ENCODE data around the gene KIF3A. TPM values are rescaled to one million over a fixed set of nuclear protein-coding genes. Genes with fewer than 3 reads are reported as not detected.

KIF3A gene
- 1.1 TPM for total RNA-seq

- DNase-seq (ENCODE audit: low read depth in 2 of 3, low spot score in 2 of 3), result peak; percentile 89 to 95 (median 94)
These were observed at the start of gene KIF3A for GRCh38 chr5:132736853-132737833. KIF3A (minus strand) TSS chr5:132737546; CDS start chr5:132737419, 127 bp downstream.

GRCh38 chr5:132787076-132787475 is 49.7 kb upstream of the KIF3A start:
- no peak for DNase-seq (ENCODE audit: low read depth in 2 of 3, low spot score in 2 of 3)

- no peak for DNase-seq (ENCODE audit: low read depth in 2 of 3, low spot score in 2 of 3)
These were observed 48.5 kb upstream of the KIF3A start for GRCh38 chr5:132785864-132786263.

- DNase-seq (ENCODE audit: low read depth in 2 of 3, low spot score in 2 of 3), result no peak
These were observed 48.0 kb upstream of the KIF3A start for GRCh38 chr5:132785365-132785764.

- peak in 2 of 3 donors; percentile 46 to 51 for DNase-seq (ENCODE audit: low read depth in 2 of 3, low spot score in 2 of 3)
These were observed 44.8 kb upstream of the KIF3A start for GRCh38 chr5:132782101-132782500.

- no peak for DNase-seq (ENCODE audit: low read depth in 2 of 3, low spot score in 2 of 3)
These were observed 43.7 kb upstream of the KIF3A start for GRCh38 chr5:132781029-132781428.

- no peak for DNase-seq (ENCODE audit: low read depth in 2 of 3, low spot score in 2 of 3)
These were observed 43.2 kb upstream of the KIF3A start for GRCh38 chr5:132780577-132780976.

GRCh38 chr5:132779961-132780360 is 42.6 kb upstream of the KIF3A start:
- no peak for DNase-seq (ENCODE audit: low read depth in 2 of 3, low spot score in 2 of 3)

- no peak for DNase-seq (ENCODE audit: low read depth in 2 of 3, low spot score in 2 of 3)
These were observed 41.5 kb upstream of the KIF3A start for GRCh38 chr5:132778856-132779255.

GRCh38 chr5:132778129-132778528 is 40.8 kb upstream of the KIF3A start:
- DNase-seq (ENCODE audit: low read depth in 2 of 3, low spot score in 2 of 3), result no peak

GRCh38 chr5:132777209-132778069 is 40.1 kb upstream of the KIF3A start, which contains the start of gene SEPTIN8:
SEPTIN8 (minus strand) TSS chr5:132777239; CDS start chr5:132777137, 102 bp downstream.
- DNase-seq (ENCODE audit: low read depth in 2 of 3, low spot score in 2 of 3), result peak in 1 of 3 donors; percentile 21

- peak in 1 of 3 donors; percentile 18 for DNase-seq (ENCODE audit: low read depth in 2 of 3, low spot score in 2 of 3)
These were observed 39.5 kb upstream of the KIF3A start for GRCh38 chr5:132776938-132777208.

GRCh38 chr5:132776131-132776937 is 39.0 kb upstream of the KIF3A start:
- peak in 1 of 3 donors; percentile 21 for DNase-seq (ENCODE audit: low read depth in 2 of 3, low spot score in 2 of 3)

- DNase-seq (ENCODE audit: low read depth in 2 of 3, low spot score in 2 of 3), result no peak
These were observed 38.2 kb upstream of the KIF3A start for GRCh38 chr5:132775476-132775961.

GRCh38 chr5:132774896-132775295 is 37.5 kb upstream of the KIF3A start:
- DNase-seq (ENCODE audit: low read depth in 2 of 3, low spot score in 2 of 3), result no peak

- DNase-seq (ENCODE audit: low read depth in 2 of 3, low spot score in 2 of 3), result no peak
These were observed 37.1 kb upstream of the KIF3A start for GRCh38 chr5:132774406-132774805.

- no peak for DNase-seq (ENCODE audit: low read depth in 2 of 3, low spot score in 2 of 3)
These were observed 36.4 kb upstream of the KIF3A start for GRCh38 chr5:132773601-132774355.

GRCh38 chr5:132773114-132773513 is 35.8 kb upstream of the KIF3A start:
- no peak for DNase-seq (ENCODE audit: low read depth in 2 of 3, low spot score in 2 of 3)

- DNase-seq (ENCODE audit: low read depth in 2 of 3, low spot score in 2 of 3), result no peak
These were observed 35.1 kb upstream of the KIF3A start for GRCh38 chr5:132772291-132773070.
